Calu3 (cell line): Measurements from ENCODE around the gene PIAS1. TPM values are rescaled to one million over a fixed set of nuclear protein-coding genes. Genes with fewer than 3 reads are reported as not detected.

Experiments used
- BruUV-seq: library from RNA; stranded (reverse); fragments of 400-500 nt; replicated peaks from 2 replicates; lab custom pipeline; 2021; lab: Mats Ljungman, UMichigan
- CTCF ChIA-PET: fragments of 300-600 bp; sonication (Branson Sonifier 250); formaldehyde crosslinking; loops from one replicate; lab custom pipeline; 2022; ENCODE audit warnings: antibody characterized with exemption; lab: Charles Lee
- DNase-seq: peaks from one replicate; pipeline ENCODE4 v3.0.0; 2022
- H3K27ac Mint-ChIP-seq: one replicate; pipeline ENCODE4 v1.8.0; 2022; ENCODE audit warnings: mixed read lengths; ENCODE audit not compliant: unreplicated experiment
- H3K27me3 Mint-ChIP-seq: one replicate; pipeline ENCODE4 v1.8.0; 2022; ENCODE audit warnings: mixed read lengths; ENCODE audit not compliant: unreplicated experiment
- H3K36me3 Mint-ChIP-seq: one replicate; pipeline ENCODE4 v1.8.0; 2022; ENCODE audit warnings: mild to moderate bottlenecking, moderate library complexity, mixed read lengths; ENCODE audit not compliant: insufficient read depth, unreplicated experiment
- H3K4me1 Mint-ChIP-seq: one replicate; pipeline ENCODE4 v1.8.0; 2022; ENCODE audit warnings: mild to moderate bottlenecking, low read depth, mixed read lengths; ENCODE audit not compliant: unreplicated experiment
- H3K4me3 Mint-ChIP-seq: one replicate; pipeline ENCODE4 v1.8.0; 2022; ENCODE audit warnings: mild to moderate bottlenecking, low read depth, moderate library complexity, mixed read lengths; ENCODE audit not compliant: unreplicated experiment
- H3K9me3 Mint-ChIP-seq: one replicate; pipeline ENCODE4 v1.8.0; 2022; ENCODE audit warnings: low read depth, mixed read lengths; ENCODE audit not compliant: unreplicated experiment
- CTCF ChIP-seq: fragments of 200-600 bp; IDR thresholded peaks from one replicate; pipeline ENCODE4 v1.8.0; 2022; ENCODE audit warnings: antibody characterized with exemption; ENCODE audit not compliant: unreplicated experiment
- intact Hi-C: fragments of 100-400 bp; cut with micrococcal nuclease; formaldehyde crosslinking; loops from one replicate; pipeline ENCODE4 v1.10.0; 2022; ENCODE audit not compliant: unreplicated experiment
- total RNA-seq: library from RNA; stranded (reverse); gene quantifications from 2 replicates; pipeline ENCODE4 v1.2.3, GENCODE V29; 2022

Gene PIAS1
- total RNA-seq, 1 experiment from 2014 or later = 51.7 TPM

DNA sequence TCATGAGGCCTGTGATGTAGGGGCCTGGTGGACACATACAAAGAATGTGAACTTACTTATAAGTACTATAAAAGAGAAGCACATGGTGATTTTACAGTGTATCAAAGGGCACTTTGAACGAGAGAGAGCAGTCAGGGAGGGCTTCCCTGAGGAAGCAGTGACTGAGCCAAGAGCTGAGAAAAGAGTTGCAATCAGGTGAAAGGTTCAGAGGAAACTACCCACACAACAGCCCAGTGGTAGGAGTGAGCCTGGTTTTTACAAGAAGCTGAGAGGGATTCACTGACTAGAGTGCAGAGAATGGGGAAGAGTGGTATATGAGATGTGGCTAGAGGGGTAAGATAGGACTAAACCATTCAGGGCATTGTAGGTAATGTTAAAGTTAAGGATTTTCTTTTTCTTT lies 93.9 kb downstream of the PIAS1 start:
- Mint-ChIP-seq H3K9me3 (no peaks in the 10 kb centered on the region), H3K36me3 (peaks cover 5% of the 10 kb centered on the region), H3K27ac (no peak overlapping the region), H3K27me3 (no peaks in the 10 kb centered on the region), H3K4me1 (peaks cover 17% of the 10 kb centered on the region), H3K4me3 (no peak overlapping the region)
- intact Hi-C loops = no loop called here
- CTCF ChIA-PET = no interaction called here
- BruUV-seq = no TSS peak
- no peak for DNase-seq
- TF ChIP-seq CTCF = no peak

- intact Hi-C loops = no loop called here
- H3K27me3 Mint-ChIP-seq = no peaks in the 10 kb centered on the region
- no peaks in the 10 kb centered on the region for H3K9me3 Mint-ChIP-seq
- H3K4me3 Mint-ChIP-seq = no peak overlapping the region
- no peak for DNase-seq
- TF ChIP-seq CTCF = no peak
- no peak overlapping the region for H3K27ac Mint-ChIP-seq
- H3K36me3 Mint-ChIP-seq = peaks cover 5% of the 10 kb centered on the region
- no TSS peak for BruUV-seq
- CTCF ChIA-PET = no interaction called here
- peaks cover 17% of the 10 kb centered on the region for H3K4me1 Mint-ChIP-seq
These were observed 94.9 kb downstream of the PIAS1 start for GRCh38 chr15:68149059-68149458.

GRCh38 chr15:68150187-68150586 lies 96.1 kb downstream of the PIAS1 start:
- no peak for TF ChIP-seq CTCF
- Mint-ChIP-seq H3K36me3 (peaks cover 5% of the 10 kb centered on the region), H3K4me1 (peaks cover 17% of the 10 kb centered on the region), H3K4me3 (no peak overlapping the region), H3K9me3 (no peaks in the 10 kb centered on the region), H3K27me3 (no peaks in the 10 kb centered on the region), H3K27ac (no peak overlapping the region)
- intact Hi-C loops = no loop called here
- DNase-seq = no peak
- CTCF ChIA-PET = no interaction called here
- BruUV-seq = no TSS peak

GRCh38 chr15:68151277-68151676 lies 97.2 kb downstream of the PIAS1 start:
- BruUV-seq = no TSS peak
- CTCF ChIA-PET = interaction anchor here (0.6 to 1.1 kb wide), 3 partner anchors 48 to 288 kb away, joined by 3 to 6 read pairs (median 3); no protein-coding TSS in a partner anchor
- intact Hi-C loops = no loop called here
- H3K36me3 Mint-ChIP-seq = peaks cover 5% of the 10 kb centered on the region
- TF ChIP-seq CTCF = no peak
- H3K4me1 Mint-ChIP-seq = peaks cover 17% of the 10 kb centered on the region
- no peaks in the 10 kb centered on the region for H3K27me3 Mint-ChIP-seq
- H3K27ac Mint-ChIP-seq = no peak overlapping the region
- no peaks in the 10 kb centered on the region for H3K9me3 Mint-ChIP-seq
- DNase-seq = no peak
- H3K4me3 Mint-ChIP-seq = no peak overlapping the region
